ENCODE results near the gene F2RL3.
A peak's percentile ranks its signal among the peaks of the same experiment; 100 is the strongest.
"Not testable (repeated sequence)": the region's sequence is repeated elsewhere in the genome, so short reads cannot be mapped to it uniquely, and the experiment has no call there.

F2RL3 gene

GRCh38 chr19:16867211-16867610 lies 21.6 kb upstream of the F2RL3 start:
- no peak for DNase-seq (ENCODE audit: low spot score)

DNA sequence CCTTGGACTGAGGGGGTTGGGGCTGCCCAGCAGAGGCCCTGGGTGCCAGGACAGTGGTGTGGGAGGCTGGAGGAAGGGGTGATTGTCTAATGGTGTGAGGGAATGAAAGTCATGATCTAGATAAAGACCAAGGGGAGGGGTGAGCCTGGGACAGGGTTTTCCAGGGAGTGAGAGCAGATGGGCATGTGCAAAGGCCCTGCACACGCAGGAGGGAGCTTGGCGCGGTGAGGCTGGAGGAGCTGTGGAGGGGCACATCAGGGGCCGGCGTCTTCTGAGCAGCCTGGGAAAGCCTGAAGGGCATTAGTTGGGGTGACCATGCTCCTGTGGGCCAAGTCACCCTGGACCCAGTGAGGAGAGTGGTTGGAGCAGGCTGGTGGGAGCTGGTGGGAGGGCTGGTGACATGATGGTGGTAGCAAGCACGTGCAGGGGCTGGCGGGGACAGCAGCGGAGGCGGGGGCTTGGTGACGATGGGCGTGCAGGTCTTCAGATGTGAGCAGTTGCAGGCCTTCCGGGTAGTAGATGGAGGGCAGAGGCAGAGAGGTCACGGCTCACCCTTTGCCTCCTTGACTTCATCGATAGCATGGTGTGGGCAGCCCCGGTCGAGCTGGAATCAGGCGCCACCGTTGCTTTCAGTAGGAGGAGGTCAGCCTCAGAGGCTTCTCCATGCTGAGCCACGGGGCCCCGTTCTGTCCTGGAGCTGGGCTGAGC lies 20.2 kb upstream of the F2RL3 start:
- Mint-ChIP-seq H3K36me3 (ENCODE audit: low read depth) (peaks cover 24% of the 10 kb centered on the region), H3K9me3 (no peaks in the 10 kb centered on the region), H3K4me3 (no peak overlapping the region), H3K27me3 (ENCODE audit: low read depth) (no peaks in the 10 kb centered on the region), H3K27ac (no peak overlapping the region), H3K4me1 (ENCODE audit: low read depth) (no peaks in the 10 kb centered on the region)
- no peak for DNase-seq (ENCODE audit: low spot score)

More at GRCh38 chr19:16867211-16867610, 21.6 kb upstream of the F2RL3 start:
- no peak overlapping the region for H3K27ac Mint-ChIP-seq
- H3K4me3 Mint-ChIP-seq = no peak overlapping the region
- H3K36me3 Mint-ChIP-seq (ENCODE audit: low read depth) = peaks cover 19% of the 10 kb centered on the region
- peaks cover 3% of the 10 kb centered on the region for H3K4me1 Mint-ChIP-seq (ENCODE audit: low read depth)
- H3K9me3 Mint-ChIP-seq = no peaks in the 10 kb centered on the region
- no peaks in the 10 kb centered on the region for H3K27me3 Mint-ChIP-seq (ENCODE audit: low read depth)

DNA sequence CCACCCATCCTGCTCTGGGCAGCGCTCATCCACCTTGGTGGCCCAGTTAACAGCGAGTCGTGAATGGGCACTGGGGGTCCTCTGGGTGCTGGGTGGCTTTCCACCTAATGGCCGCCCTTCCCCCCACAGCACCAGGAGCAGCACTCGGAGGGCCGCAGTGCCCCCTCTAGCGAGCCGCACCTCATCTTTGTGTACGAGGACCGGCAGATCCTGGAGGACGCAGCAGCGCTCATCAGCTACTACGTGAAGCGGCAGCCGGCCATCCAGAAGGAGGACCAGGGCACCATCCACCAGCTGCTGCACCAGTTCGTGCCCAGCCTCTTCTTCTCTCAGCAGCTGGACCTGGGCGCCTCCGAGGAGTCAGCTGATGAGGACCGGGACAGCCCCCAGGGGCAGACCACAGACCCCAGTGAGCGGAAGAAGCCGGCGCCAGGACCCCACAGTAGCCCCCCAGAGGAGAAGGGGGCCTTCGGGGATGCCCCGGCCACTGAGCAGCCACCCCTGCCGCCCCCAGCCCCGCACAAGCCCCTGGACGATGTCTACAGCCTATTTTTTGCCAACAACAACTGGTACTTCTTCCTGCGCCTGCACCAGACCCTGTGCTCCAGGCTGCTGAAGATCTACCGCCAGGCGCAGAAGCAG lies 19.3 kb upstream of the F2RL3 start:
- DNase-seq (ENCODE audit: low spot score) = no peak
- Mint-ChIP-seq H3K36me3 (ENCODE audit: low read depth) (peaks cover 32% of the 10 kb centered on the region), H3K27ac (no peak overlapping the region), H3K4me3 (no peak overlapping the region), H3K27me3 (ENCODE audit: low read depth) (no peaks in the 10 kb centered on the region), H3K4me1 (ENCODE audit: low read depth) (peaks cover 3% of the 10 kb centered on the region), H3K9me3 (no peaks in the 10 kb centered on the region)

- Mint-ChIP-seq H3K9me3 (no peaks in the 10 kb centered on the region), H3K27me3 (ENCODE audit: low read depth) (no peaks in the 10 kb centered on the region), H3K36me3 (ENCODE audit: low read depth) (peaks cover 37% of the 10 kb centered on the region), H3K4me1 (ENCODE audit: low read depth) (peaks cover 10% of the 10 kb centered on the region), H3K4me3 (no peak overlapping the region), H3K27ac (no peak overlapping the region)
- DNase-seq (ENCODE audit: low spot score) = no peak
Observed at GRCh38 chr19:16871871-16872270, 16.9 kb upstream of the F2RL3 start.

- Mint-ChIP-seq H3K4me3 (no peak overlapping the region), H3K27ac (no peak overlapping the region), H3K9me3 (no peaks in the 10 kb centered on the region), H3K27me3 (ENCODE audit: low read depth) (no peaks in the 10 kb centered on the region), H3K36me3 (ENCODE audit: low read depth) (peaks cover 44% of the 10 kb centered on the region), H3K4me1 (ENCODE audit: low read depth) (peaks cover 13% of the 10 kb centered on the region)
- no peak for DNase-seq (ENCODE audit: low spot score)
Observed at GRCh38 chr19:16872728-16873127, 16.1 kb upstream of the F2RL3 start.

DNA sequence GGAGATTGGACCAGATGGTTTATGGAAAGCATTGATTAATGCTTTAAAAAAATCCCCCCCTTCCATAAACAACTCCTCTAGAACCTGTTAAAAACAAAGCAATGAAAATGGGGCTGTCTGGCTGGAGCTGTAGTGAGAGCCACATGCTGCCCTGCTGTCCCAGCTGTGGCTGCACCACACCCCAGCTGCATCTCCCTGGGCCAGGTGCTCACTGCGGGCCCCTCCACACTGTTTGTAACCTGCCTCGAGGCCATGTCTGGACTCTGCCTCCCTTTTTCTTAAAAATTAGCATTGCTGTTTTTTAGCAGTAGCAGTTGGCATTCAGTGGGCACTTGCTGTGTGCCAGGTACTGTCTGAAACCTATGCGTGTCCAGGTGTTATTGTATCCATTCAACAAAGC lies 15.2 kb upstream of the F2RL3 start:
- H3K27me3 Mint-ChIP-seq (ENCODE audit: low read depth) = no peaks in the 10 kb centered on the region
- H3K27ac Mint-ChIP-seq = no peak overlapping the region
- H3K4me3 Mint-ChIP-seq = no peak overlapping the region

GRCh38 chr19:16874250-16874977 lies 14.4 kb upstream of the F2RL3 start:
- no peak for DNase-seq (ENCODE audit: low spot score)
- Mint-ChIP-seq H3K27me3 (ENCODE audit: low read depth) (no peaks in the 10 kb centered on the region), H3K4me1 (ENCODE audit: low read depth) (peaks cover 13% of the 10 kb centered on the region), H3K4me3 (no peak overlapping the region), H3K36me3 (ENCODE audit: low read depth) (peaks cover 53% of the 10 kb centered on the region), H3K9me3 (no peaks in the 10 kb centered on the region), H3K27ac (peak overlapping the region; percentile 69)

More for the DNA sequence above, 15.2 kb upstream of the F2RL3 start:
- H3K36me3 Mint-ChIP-seq (ENCODE audit: low read depth) = peaks cover 47% of the 10 kb centered on the region
- H3K4me1 Mint-ChIP-seq (ENCODE audit: low read depth) = peaks cover 13% of the 10 kb centered on the region
- DNase-seq (ENCODE audit: low spot score) = no peak
- no peaks in the 10 kb centered on the region for H3K9me3 Mint-ChIP-seq

GRCh38 chr19:16874978-16875299 lies 13.9 kb upstream of the F2RL3 start:
- peak overlapping the region; percentile 69 for H3K27ac Mint-ChIP-seq
- peaks cover 56% of the 10 kb centered on the region for H3K36me3 Mint-ChIP-seq (ENCODE audit: low read depth)
- peaks cover 13% of the 10 kb centered on the region for H3K4me1 Mint-ChIP-seq (ENCODE audit: low read depth)

DNA sequence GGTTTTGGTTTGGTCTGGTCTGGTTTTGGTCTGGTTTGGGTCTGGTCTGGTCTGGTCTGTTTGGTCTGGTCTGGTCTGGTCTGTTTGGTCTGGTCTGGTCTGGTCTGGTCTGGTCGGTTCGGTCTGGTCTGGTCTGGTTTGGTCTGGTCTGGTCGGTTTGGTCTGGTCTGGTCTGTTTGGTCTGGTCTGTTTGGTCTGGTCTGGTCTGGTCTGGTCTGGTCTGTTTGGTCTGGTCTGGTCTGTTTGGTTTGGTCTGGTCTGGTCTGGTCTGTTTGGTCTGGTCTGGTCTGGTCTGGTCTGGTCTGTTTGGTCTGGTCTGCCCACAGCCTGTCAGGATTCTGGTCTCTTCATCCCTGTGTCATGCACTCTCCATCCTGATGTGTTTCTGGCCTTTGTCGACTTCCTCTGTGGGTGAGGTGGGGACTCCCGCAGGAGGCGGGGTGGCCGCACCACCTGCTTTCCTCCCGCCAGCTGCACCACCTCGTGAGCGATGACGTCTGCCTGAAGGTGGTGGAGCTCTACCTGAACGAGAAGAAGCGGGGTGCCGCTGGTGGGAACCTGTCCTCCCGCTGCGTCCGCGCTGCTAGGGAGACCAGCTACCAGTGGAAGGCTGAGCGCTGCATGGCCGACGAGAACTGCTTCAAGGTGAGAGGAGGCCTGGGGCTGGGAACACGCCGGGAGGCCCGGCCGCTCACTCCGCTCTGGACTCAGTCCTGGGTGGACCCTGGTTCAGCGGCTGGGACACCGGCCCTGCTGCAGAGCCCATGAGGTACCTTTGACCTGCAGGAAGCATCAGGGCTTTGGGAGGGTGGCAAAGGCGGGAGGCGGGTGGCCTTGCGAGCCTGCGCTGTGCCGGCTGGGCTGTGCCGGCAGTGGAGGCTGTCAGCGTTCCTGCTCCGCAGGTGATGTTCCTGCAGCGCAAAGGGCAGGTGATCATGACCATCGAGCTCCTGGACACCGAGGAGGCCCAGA lies 12.9 kb upstream of the F2RL3 start:
- Mint-ChIP-seq H3K36me3 (ENCODE audit: low read depth) (peaks cover 65% of the 10 kb centered on the region), H3K27me3 (ENCODE audit: low read depth) (no peaks in the 10 kb centered on the region), H3K4me3 (no peak overlapping the region), H3K27ac (peak overlapping the region; percentile 52), H3K4me1 (ENCODE audit: low read depth) (peaks cover 13% of the 10 kb centered on the region), H3K9me3 (peaks cover 5% of the 10 kb centered on the region)
- no peak for DNase-seq (ENCODE audit: low spot score)

More at GRCh38 chr19:16874978-16875299, 13.9 kb upstream of the F2RL3 start:
- not testable (repeated sequence) for H3K27me3 Mint-ChIP-seq (ENCODE audit: low read depth); H3K9me3 Mint-ChIP-seq; DNase-seq (ENCODE audit: low spot score); H3K4me3 Mint-ChIP-seq

- H3K27ac Mint-ChIP-seq = no peak overlapping the region
- no peak for DNase-seq (ENCODE audit: low spot score)
- H3K9me3 Mint-ChIP-seq = peaks cover 7% of the 10 kb centered on the region
- peaks cover 60% of the 10 kb centered on the region for H3K36me3 Mint-ChIP-seq (ENCODE audit: low read depth)
- peaks cover 13% of the 10 kb centered on the region for H3K4me1 Mint-ChIP-seq (ENCODE audit: low read depth)
- H3K27me3 Mint-ChIP-seq (ENCODE audit: low read depth) = no peaks in the 10 kb centered on the region
- no peak overlapping the region for H3K4me3 Mint-ChIP-seq
Observed at GRCh38 chr19:16876904-16877361, 11.9 kb upstream of the F2RL3 start.

GRCh38 chr19:16877581-16877980 lies 11.2 kb upstream of the F2RL3 start:
- no peak overlapping the region for H3K4me3 Mint-ChIP-seq
- H3K27ac Mint-ChIP-seq = no peak overlapping the region
- H3K36me3 Mint-ChIP-seq (ENCODE audit: low read depth) = peaks cover 62% of the 10 kb centered on the region

DNA sequence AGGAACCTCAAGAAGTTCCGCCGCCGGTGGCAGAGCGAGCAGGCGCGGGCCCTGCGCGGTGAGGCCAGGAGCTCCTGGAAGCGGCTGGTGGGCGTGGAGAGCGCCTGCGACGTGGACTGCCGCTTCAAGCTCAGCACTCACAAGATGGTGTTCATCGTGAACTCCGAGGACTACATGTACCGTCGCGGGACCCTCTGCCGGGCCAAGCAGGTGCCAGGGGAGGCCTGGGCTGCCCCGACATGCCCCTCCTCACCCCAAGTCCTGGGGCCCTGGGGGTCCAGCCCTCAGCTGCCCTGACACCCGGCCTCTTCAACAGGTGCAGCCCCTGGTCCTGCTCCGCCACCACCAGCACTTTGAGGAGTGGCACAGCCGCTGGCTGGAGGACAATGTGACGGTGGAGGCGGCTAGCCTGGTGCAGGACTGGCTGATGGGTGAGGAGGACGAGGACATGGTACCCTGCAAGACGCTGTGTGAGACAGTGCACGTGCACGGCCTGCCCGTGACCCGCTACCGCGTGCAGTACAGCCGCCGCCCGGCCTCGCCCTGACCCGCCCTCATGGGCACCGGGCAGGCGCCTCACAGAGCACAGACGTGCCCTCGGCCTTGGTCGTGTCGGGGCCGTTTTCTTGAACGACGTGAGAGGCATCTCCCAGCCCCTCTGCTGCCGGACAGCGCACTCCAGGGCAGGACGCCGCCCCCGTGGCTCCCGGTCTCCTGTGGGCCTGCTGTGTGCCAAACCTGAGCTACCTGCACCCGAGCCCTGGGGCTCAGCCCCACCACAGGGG lies 10.4 kb upstream of the F2RL3 start:
- Mint-ChIP-seq H3K9me3 (peaks cover 20% of the 10 kb centered on the region), H3K27me3 (ENCODE audit: low read depth) (no peaks in the 10 kb centered on the region), H3K36me3 (ENCODE audit: low read depth) (peaks cover 63% of the 10 kb centered on the region), H3K4me1 (ENCODE audit: low read depth) (peaks cover 17% of the 10 kb centered on the region), H3K4me3 (no peak overlapping the region), H3K27ac (no peak overlapping the region)
- DNase-seq (ENCODE audit: low spot score) = no peak

More at GRCh38 chr19:16877581-16877980, 11.2 kb upstream of the F2RL3 start:
- peaks cover 13% of the 10 kb centered on the region for H3K4me1 Mint-ChIP-seq (ENCODE audit: low read depth)
- H3K27me3 Mint-ChIP-seq (ENCODE audit: low read depth) = no peaks in the 10 kb centered on the region
- DNase-seq (ENCODE audit: low spot score) = no peak
- H3K9me3 Mint-ChIP-seq = peaks cover 14% of the 10 kb centered on the region
